Esophagus muscularis mucosa (tissue), 4 donors: ENCODE data around the gene NPC1L1. TPM values are rescaled to one million over a fixed set of nuclear protein-coding genes. Genes with fewer than 3 reads are reported as not detected.

Source experiments
- DNase-seq: peaks from one replicate; pipeline ENCODE4 v3.0.0-alpha.2; 2017; ENCODE audit errors: extremely low spot score
- H3K27ac ChIP-seq, 4 donors: fragments of 200-600 bp; sonication (generic); replicated peaks in 1 of 4; 1 replicate in 3 of 4; 2 replicates in 1 of 4; pipeline ENCODE4 v1.5.1; 2016 to 2019; ENCODE audit warnings: mild to moderate bottlenecking in 1 of 4
- H3K27me3 ChIP-seq, 4 donors: fragments of 200-600 bp; sonication (generic); one replicate each; pipeline versions ENCODE4 v1.5.1 to v1.6.0; 2016 to 2019
- H3K36me3 ChIP-seq, 4 donors: fragments of 200-600 bp; sonication (generic); one replicate each; pipeline ENCODE4 v1.5.1; 2016 to 2019
- H3K4me1 ChIP-seq, 4 donors: fragments of 200-600 bp; sonication (generic); one replicate each; pipeline ENCODE4 v1.5.1; 2016 to 2019
- H3K4me3 ChIP-seq, 4 donors: fragments of 200-600 bp; sonication (generic); 1 replicate in 2 of 4; 2 replicates in 2 of 4; pipeline ENCODE4 v1.5.1; 2016 to 2019; ENCODE audit warnings: mild to moderate bottlenecking in 4 of 4, moderate library complexity in 1 of 4
- H3K9me3 ChIP-seq, 4 donors: fragments of 200-600 bp; sonication (generic); 1 replicate in 3 of 4; 2 replicates in 1 of 4; pipeline ENCODE4 v1.5.1; 2016 to 2019
- CTCF ChIP-seq, 3 experiments: fragments of 200-600 bp in 2 of 3; fragments of 450-650 bp in 1 of 3; sonication (generic) in 2 of 3; IDR thresholded peaks; one replicate each; pipeline ENCODE4 v1.5.1; 2017 to 2019; ENCODE audit warnings: antibody characterized with exemption in 3 of 3, mild to moderate bottlenecking in 2 of 3, moderate library complexity in 1 of 3
- EP300 ChIP-seq: sonication (generic); formaldehyde crosslinking; IDR thresholded peaks from one replicate; pipeline ENCODE4 v1.6.1; 2017; ENCODE audit warnings: antibody characterized with exemption
- POLR2A ChIP-seq: fragments of 450-650 bp; IDR thresholded peaks from one replicate; pipeline ENCODE4 v1.6.1; 2017; ENCODE audit warnings: antibody characterized with exemption, moderate library complexity, mild to moderate bottlenecking, low read depth
- POLR2AphosphoS5 ChIP-seq, 2 donors: sonication (generic); formaldehyde crosslinking; IDR thresholded peaks; one replicate each; pipeline ENCODE4 v1.6.1; 2017; ENCODE audit warnings: antibody characterized with exemption in 2 of 2
- WGBS: methylation state at CpG from one replicate; pipeline ENCODE4 v1.1.5; 2018; 5-methylcytosine and 5-hydroxymethylcytosine counted together
- intact Hi-C: fragments of 100-400 bp; cut with DNase I; formaldehyde crosslinking; loops from one replicate; pipeline ENCODE4 v1.15.1; 2023
- total RNA-seq, 4 donors: library from RNA; depleted of rRNA; stranded (reverse); fragments of >200 nt; gene quantifications; one replicate each; pipeline versions ENCODE4 v1.1.0 to v1.2.1, GENCODE V29; 2016

Gene NPC1L1
- total RNA-seq, 4 donors from 2014 or later, result 0.17 to 0.57 TPM; not detected in 2

DNA sequence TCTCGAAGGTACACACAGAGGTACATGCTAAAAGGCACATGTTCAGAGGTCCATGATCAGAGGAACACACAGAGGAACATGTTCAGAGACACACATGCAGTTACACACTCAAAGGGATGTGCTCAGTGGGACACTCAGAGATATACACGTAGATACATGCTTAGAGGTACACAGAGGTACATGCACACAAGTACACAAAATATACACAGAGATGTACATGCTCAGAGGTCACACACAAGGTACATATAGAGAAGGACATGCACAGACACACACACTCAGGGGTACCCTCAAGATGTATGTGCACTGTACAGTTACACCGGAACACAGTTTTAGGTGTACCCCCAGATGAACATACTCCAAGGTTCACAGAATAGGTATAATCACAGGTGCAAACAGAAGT is 18.8 kb downstream of the NPC1L1 start:
- H3K36me3 ChIP-seq, result no peaks in the 10 kb centered on the region
- H3K9me3 ChIP-seq, result peaks cover 0 to 31% (median 23%) of the 10 kb centered on the region in 4 donors
- no peaks in the 10 kb centered on the region for H3K4me1 ChIP-seq
- WGBS, result 88% methylated on average over 3 of the region's 3 CpGs
- H3K27me3 ChIP-seq, result no peaks in the 10 kb centered on the region
- no peak for TF ChIP-seq EP300
- TF ChIP-seq POLR2AphosphoS5 (IDR thresholded peaks at IDR 0.05), result no peak
- no peak for TF ChIP-seq CTCF (IDR thresholded peaks at IDR 0.05)
- TF ChIP-seq POLR2A, result no peak
- no peak for DNase-seq
- intact Hi-C loops, result no loop called here
- no peak overlapping the region for H3K4me3 ChIP-seq
- no peak overlapping the region for H3K27ac ChIP-seq

- intact Hi-C loops, result no loop called here
- Histone ChIP-seq H3K9me3 (peaks cover 0 to 24% (median 17%) of the 10 kb centered on the region in 4 donors), H3K4me3 (no peak overlapping the region), H3K27me3 (no peaks in the 10 kb centered on the region), H3K4me1 (no peaks in the 10 kb centered on the region), H3K36me3 (no peaks in the 10 kb centered on the region), H3K27ac (no peak overlapping the region)
- 85% methylated on average over 7 of the region's 15 CpGs for WGBS
- TF ChIP-seq POLR2A, result no peak
- TF ChIP-seq CTCF (IDR thresholded peaks at IDR 0.05), result no peak
- TF ChIP-seq POLR2AphosphoS5 (IDR thresholded peaks at IDR 0.05), result no peak
- TF ChIP-seq EP300, result no peak
- DNase-seq, result no peak
Observed at GRCh38 chr7:44521347-44522095, 19.6 kb downstream of the NPC1L1 start.

GRCh38 chr7:44520574-44520973 is 20.6 kb downstream of the NPC1L1 start:
- intact Hi-C loops, result no loop called here
- Histone ChIP-seq H3K27ac (no peak overlapping the region), H3K4me1 (no peaks in the 10 kb centered on the region), H3K9me3 (peaks cover 0 to 17% (median 13%) of the 10 kb centered on the region in 4 donors), H3K27me3 (no peaks in the 10 kb centered on the region), H3K36me3 (no peaks in the 10 kb centered on the region), H3K4me3 (no peak overlapping the region)
- WGBS, result 85% methylated on average over 5 of the region's 5 CpGs
- no peak for TF ChIP-seq POLR2AphosphoS5 (IDR thresholded peaks at IDR 0.05)
- no peak for TF ChIP-seq CTCF (IDR thresholded peaks at IDR 0.05)
- no peak for TF ChIP-seq POLR2A
- no peak for TF ChIP-seq EP300
- DNase-seq, result no peak

DNA sequence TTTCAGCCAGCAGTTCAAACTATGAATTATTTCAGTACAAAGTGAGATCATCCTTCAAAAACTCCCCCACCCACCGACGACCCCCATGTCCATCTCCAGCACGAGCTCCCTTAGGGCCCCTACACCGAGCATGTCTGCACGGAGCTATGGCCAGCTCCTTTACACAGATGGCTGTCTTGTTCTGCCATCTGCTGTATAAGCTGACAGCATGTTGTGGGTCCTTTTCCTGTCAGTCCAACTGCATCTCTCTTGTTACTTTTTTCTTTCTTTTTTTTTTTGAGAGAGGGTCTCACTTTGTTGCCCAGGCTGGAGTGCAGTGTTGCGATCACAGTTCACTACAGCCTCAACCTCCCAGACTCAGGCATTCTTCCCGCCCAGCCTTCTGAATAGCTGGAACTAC is 21.6 kb downstream of the NPC1L1 start:
- Histone ChIP-seq H3K27me3 (no peaks in the 10 kb centered on the region), H3K27ac (no peak overlapping the region), H3K9me3 (peaks cover 0 to 8% (median 7%) of the 10 kb centered on the region in 4 donors), H3K4me3 (no peak overlapping the region), H3K36me3 (no peaks in the 10 kb centered on the region), H3K4me1 (no peaks in the 10 kb centered on the region)
- WGBS, result 75% methylated on average over 7 of the region's 7 CpGs
- intact Hi-C loops, result no loop called here
- DNase-seq, result no peak
- TF ChIP-seq EP300, result no peak
- TF ChIP-seq POLR2A, result no peak
- TF ChIP-seq POLR2AphosphoS5 (IDR thresholded peaks at IDR 0.05), result no peak
- no peak for TF ChIP-seq CTCF (IDR thresholded peaks at IDR 0.05)
